ENCODE measurements around the gene TIRAP.
"Not testable (repeated sequence)": the region's sequence is repeated elsewhere in the genome, so short reads cannot be mapped to it uniquely, and the experiment has no call there.

TIRAP gene

DNA sequence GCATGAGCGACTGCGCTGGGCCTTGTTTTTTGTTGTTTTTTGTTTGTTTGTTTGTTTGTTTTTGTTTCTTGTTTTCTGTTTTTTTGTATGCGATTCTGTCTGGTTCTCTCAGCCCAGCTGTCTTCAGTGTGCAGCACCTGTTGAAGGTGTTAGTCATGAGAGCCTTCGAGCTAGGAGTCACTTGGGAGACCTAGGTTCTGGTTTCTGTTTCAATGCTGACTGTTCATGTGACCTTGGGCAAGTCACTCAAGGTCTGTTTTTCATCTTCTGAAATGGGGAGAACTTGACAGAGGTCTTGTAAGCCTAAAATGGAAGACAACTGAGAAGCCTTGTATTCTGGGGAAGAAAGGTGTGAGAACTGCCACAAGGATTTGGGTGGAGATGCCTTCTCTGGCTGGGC lies 22.8 kb downstream of the TIRAP start:
- Histone ChIP-seq H3F3A (ENCODE audit: insufficient read depth, low read length) (peaks cover 50% of the 10 kb centered on the region), H3K27ac (ENCODE audit: low read length) (peak overlapping the region; percentile 87), H3K4me2 (ENCODE audit: low read depth, low read length) (peak overlapping the region; percentile 29; the same call in 1 of the 2 replicates), H2AFZ (ENCODE audit: low read length) (no peak overlapping the region), H3K36me3 (replicated peaks; ENCODE audit: insufficient read depth, low read length) (0 out of 2 replicates have a peak, but pooled peaks cover 3% of the 10 kb centered on the region), H3K9me3 (replicated peaks; ENCODE audit: insufficient read depth, low read length) (no peaks in the 10 kb centered on the region), H3K27me3 (replicated peaks; ENCODE audit: insufficient read depth, low read length) (no peaks in the 10 kb centered on the region), H3K4me1 (ENCODE audit: low read length) (peaks cover 33% of the 10 kb centered on the region), H3K4me3 (ENCODE audit: low read length) (no peak overlapping the region; the same call in 1 of the 2 replicates), H3K79me2 (ENCODE audit: low read length) (peaks cover 57% of the 10 kb centered on the region), H4K20me1 (ENCODE audit: insufficient read depth, low read length) (no peaks in the 10 kb centered on the region), H3K9me2 (replicated peaks; ENCODE audit: insufficient read depth, low read length) (no peaks in the 10 kb centered on the region), H3K9ac (ENCODE audit: low read length) (peak overlapping the region; percentile 34; the same call in 1 of the 2 replicates)
- peak; percentile 97 for DNase-seq
- TF ChIP-seq EZH2 (optimal IDR thresholded peaks at IDR 0.05; ENCODE audit: low read depth, low read length) (no peak), EZH2phosphoT487 (IDR thresholded peaks at IDR 0.05; ENCODE audit: low read length) (no peak)
- TF ChIP-seq, protein P1, sequence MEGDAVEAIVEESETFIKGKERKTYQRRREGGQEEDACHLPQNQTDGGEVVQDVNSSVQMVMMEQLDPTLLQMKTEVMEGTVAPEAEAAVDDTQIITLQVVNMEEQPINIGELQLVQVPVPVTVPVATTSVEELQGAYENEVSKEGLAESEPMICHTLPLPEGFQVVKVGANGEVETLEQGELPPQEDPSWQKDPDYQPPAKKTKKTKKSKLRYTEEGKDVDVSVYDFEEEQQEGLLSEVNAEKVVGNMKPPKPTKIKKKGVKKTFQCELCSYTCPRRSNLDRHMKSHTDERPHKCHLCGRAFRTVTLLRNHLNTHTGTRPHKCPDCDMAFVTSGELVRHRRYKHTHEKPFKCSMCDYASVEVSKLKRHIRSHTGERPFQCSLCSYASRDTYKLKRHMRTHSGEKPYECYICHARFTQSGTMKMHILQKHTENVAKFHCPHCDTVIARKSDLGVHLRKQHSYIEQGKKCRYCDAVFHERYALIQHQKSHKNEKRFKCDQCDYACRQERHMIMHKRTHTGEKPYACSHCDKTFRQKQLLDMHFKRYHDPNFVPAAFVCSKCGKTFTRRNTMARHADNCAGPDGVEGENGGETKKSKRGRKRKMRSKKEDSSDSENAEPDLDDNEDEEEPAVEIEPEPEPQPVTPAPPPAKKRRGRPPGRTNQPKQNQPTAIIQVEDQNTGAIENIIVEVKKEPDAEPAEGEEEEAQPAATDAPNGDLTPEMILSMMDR (IDR thresholded peaks at IDR 0.05; ENCODE audit: low read length), result no peak

DNA sequence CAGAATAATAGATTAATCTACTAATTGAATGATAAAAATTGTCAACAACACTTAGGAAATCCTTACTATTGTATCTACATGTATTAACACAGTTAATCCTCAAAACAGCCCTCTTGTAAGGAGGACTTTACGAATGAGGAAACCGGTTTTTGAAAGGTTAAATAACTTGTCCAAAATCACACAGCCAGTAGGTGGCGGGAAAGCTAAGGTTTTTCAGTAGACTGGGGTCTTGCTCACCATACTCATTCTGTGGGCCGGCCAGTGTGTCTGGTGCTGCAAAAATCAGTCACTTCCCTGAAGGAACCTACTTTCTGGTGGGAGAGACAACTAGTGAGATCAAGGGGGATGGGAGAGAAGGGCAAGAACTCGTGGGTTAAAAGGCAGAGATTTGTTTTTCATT lies 24.8 kb downstream of the TIRAP start:
- no peaks in the 10 kb centered on the region for H3K9me2 ChIP-seq (replicated peaks; ENCODE audit: insufficient read depth, low read length)
- DNase-seq, result peak; percentile 42
- no peak overlapping the region for H2AFZ ChIP-seq (ENCODE audit: low read length)
- H3K27me3 ChIP-seq (replicated peaks; ENCODE audit: insufficient read depth, low read length), result no peaks in the 10 kb centered on the region
- 0 out of 2 replicates have a peak, but pooled peaks cover 3% of the 10 kb centered on the region for H3K36me3 ChIP-seq (replicated peaks; ENCODE audit: insufficient read depth, low read length)
- no peak overlapping the region for H3K4me3 ChIP-seq (ENCODE audit: low read length)
- H3K79me2 ChIP-seq (ENCODE audit: low read length), result peaks cover 63% of the 10 kb centered on the region
- peak overlapping the region; percentile 11; the same call in 1 of the 2 replicates for H3K27ac ChIP-seq (ENCODE audit: low read length)
- TF ChIP-seq, protein P1 (IDR thresholded peaks at IDR 0.05; ENCODE audit: low read length), result peak; percentile 29; the same call in 1 of the 2 replicates
- no peak for TF ChIP-seq EZH2phosphoT487 (IDR thresholded peaks at IDR 0.05; ENCODE audit: low read length)
- no peak for TF ChIP-seq EZH2 (optimal IDR thresholded peaks at IDR 0.05; ENCODE audit: low read depth, low read length)
- peaks cover 69% of the 10 kb centered on the region for H3F3A ChIP-seq (ENCODE audit: insufficient read depth, low read length)
- H4K20me1 ChIP-seq (ENCODE audit: insufficient read depth, low read length), result no peaks in the 10 kb centered on the region
- H3K4me1 ChIP-seq (ENCODE audit: low read length), result peaks cover 50% of the 10 kb centered on the region
- H3K9ac ChIP-seq (ENCODE audit: low read length), result no peak overlapping the region
- H3K4me2 ChIP-seq (ENCODE audit: low read depth, low read length), result 0 out of 2 replicates have a peak overlapping the region, but pooled peaks have one; percentile 8
- H3K9me3 ChIP-seq (replicated peaks; ENCODE audit: insufficient read depth, low read length), result no peaks in the 10 kb centered on the region

DNA sequence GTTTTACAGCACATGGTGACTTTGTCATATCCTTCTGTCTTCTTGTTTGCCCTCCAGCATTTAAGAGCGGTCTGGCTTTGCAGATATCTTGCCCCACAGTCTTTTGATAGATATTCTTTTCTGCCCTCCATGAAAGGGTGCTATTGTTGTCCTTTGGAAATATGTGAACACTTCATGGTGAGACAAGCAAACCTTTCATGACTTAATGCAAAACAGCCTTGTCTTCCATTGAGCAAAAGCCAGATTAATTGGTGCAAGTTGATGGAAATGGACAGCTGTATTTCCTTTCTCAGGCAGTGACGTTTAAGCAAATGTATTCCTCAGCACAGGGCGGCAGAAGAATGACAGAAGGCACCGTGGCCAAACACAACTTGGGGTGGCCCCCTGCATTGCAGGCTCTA lies 25.4 kb downstream of the TIRAP start:
- H3K27ac ChIP-seq (ENCODE audit: low read length), result peak overlapping the region; percentile 11; the same call in 1 of the 2 replicates
- H3K9me2 ChIP-seq (replicated peaks; ENCODE audit: insufficient read depth, low read length), result no peaks in the 10 kb centered on the region
- H3K4me2 ChIP-seq (ENCODE audit: low read depth, low read length), result 0 out of 2 replicates have a peak overlapping the region, but pooled peaks have one; percentile 8
- peaks cover 63% of the 10 kb centered on the region for H3K79me2 ChIP-seq (ENCODE audit: low read length)
- no peaks in the 10 kb centered on the region for H4K20me1 ChIP-seq (ENCODE audit: insufficient read depth, low read length)
- H3K9me3 ChIP-seq (replicated peaks; ENCODE audit: insufficient read depth, low read length), result no peaks in the 10 kb centered on the region
- H3K4me3 ChIP-seq (ENCODE audit: low read length), result no peak overlapping the region
- H3K27me3 ChIP-seq (replicated peaks; ENCODE audit: insufficient read depth, low read length), result no peaks in the 10 kb centered on the region
- H2AFZ ChIP-seq (ENCODE audit: low read length), result no peak overlapping the region
- 0 out of 2 replicates have a peak, but pooled peaks cover 3% of the 10 kb centered on the region for H3K36me3 ChIP-seq (replicated peaks; ENCODE audit: insufficient read depth, low read length)
- peaks cover 74% of the 10 kb centered on the region for H3F3A ChIP-seq (ENCODE audit: insufficient read depth, low read length)
- H3K9ac ChIP-seq (ENCODE audit: low read length), result no peak overlapping the region
- no peak for TF ChIP-seq EZH2 (optimal IDR thresholded peaks at IDR 0.05; ENCODE audit: low read depth, low read length)
- TF ChIP-seq EZH2phosphoT487 (IDR thresholded peaks at IDR 0.05; ENCODE audit: low read length), result no peak
- TF ChIP-seq, protein P1 (IDR thresholded peaks at IDR 0.05; ENCODE audit: low read length), result no peak
- H3K4me1 ChIP-seq (ENCODE audit: low read length), result peaks cover 55% of the 10 kb centered on the region
- DNase-seq, result no peak

DNA sequence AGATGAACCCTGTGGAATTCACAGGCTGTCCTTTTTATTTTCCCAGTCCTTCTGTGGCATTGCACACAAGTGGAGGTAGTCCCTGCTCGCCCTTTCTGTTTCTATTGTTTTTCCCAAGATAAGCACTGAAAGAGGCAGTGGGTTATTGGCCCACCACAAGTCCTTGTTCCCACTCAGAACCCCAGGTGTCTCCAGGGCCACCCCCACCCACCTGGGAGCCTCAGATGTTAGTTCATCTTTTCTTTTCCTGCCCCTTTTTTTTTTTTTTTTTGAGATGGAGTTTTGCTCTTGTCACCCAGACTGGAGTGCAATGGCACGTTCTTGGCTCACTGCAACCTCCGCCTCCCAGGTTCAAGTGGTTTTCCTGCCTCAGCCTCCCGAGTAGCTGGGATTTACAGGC lies 25.9 kb downstream of the TIRAP start:
- not testable (repeated sequence) for H2AFZ ChIP-seq (ENCODE audit: low read length); H3K9me3 ChIP-seq (replicated peaks; ENCODE audit: insufficient read depth, low read length); H4K20me1 ChIP-seq (ENCODE audit: insufficient read depth, low read length); H3K36me3 ChIP-seq (replicated peaks; ENCODE audit: insufficient read depth, low read length); H3K27ac ChIP-seq (ENCODE audit: low read length); H3K27me3 ChIP-seq (replicated peaks; ENCODE audit: insufficient read depth, low read length); H3K4me2 ChIP-seq (ENCODE audit: low read depth, low read length); H3K9me2 ChIP-seq (replicated peaks; ENCODE audit: insufficient read depth, low read length); H3K9ac ChIP-seq (ENCODE audit: low read length); DNase-seq; H3K4me3 ChIP-seq (ENCODE audit: low read length)
- peaks cover 60% of the 10 kb centered on the region for H3K4me1 ChIP-seq (ENCODE audit: low read length)
- peaks cover 63% of the 10 kb centered on the region for H3K79me2 ChIP-seq (ENCODE audit: low read length)
- peaks cover 74% of the 10 kb centered on the region for H3F3A ChIP-seq (ENCODE audit: insufficient read depth, low read length)

All from MM.1S (cell line).